Astrocyte (in vitro differentiated cells and primary cell): Measurements from ENCODE around the gene PLEKHA7.

ENCODE experiments used
- CTCF ChIP-seq: IDR thresholded peaks from 2 replicates; pipeline ENCODE4 v1.5.1; 2011; ENCODE audit warnings: low read depth, mild to moderate bottlenecking, inconsistent platforms, low read length, moderate library complexity; ENCODE audit not compliant: insufficient read depth
- EZH2 ChIP-seq: IDR thresholded peaks from 2 replicates; pipeline ENCODE4 v1.6.1; 2012; ENCODE audit warnings: mild to moderate bottlenecking, low read length, inconsistent platforms; ENCODE audit not compliant: insufficient read depth

DNA sequence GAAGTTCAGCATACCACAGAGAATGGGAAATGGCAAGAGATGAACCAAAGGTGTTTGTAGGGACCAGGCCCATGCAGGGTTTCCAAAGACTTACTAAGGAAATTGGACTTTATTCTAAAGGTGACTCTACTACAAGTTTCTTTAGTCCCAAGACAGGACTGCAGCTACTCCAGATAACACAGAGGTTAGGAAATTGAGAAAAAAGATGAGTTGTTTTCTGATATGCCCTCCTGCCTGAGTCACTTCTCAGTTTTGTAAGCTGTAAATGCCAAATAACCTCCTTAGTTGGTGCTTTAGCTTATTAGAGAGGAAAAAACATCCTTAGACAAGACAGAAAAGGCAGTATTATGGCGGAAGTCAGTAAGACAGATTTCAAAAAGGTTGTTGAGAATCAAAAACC, 179.8 kb downstream of the PLEKHA7 start:
- no peak for TF ChIP-seq CTCF
- no peak for TF ChIP-seq EZH2
